Omental fat pad (tissue), 4 donors: ENCODE data around the gene TGFBR2. TPM values are rescaled to one million over a fixed set of nuclear protein-coding genes. Genes with fewer than 3 reads are reported as not detected.

ENCODE experiments used
- ATAC-seq: fragments of 150-250 bp; one replicate; pipeline ENCODE4 v1.9.1; 2016; ENCODE audit warnings: mild to moderate bottlenecking, moderate library complexity; ENCODE audit not compliant: low FRiP score
- DNase-seq: peaks from one replicate; pipeline ENCODE4 v3.0.0-alpha.2; 2019; ENCODE audit warnings: low spot score
- CTCF ChIP-seq, 3 donors: fragments of 450-650 bp; IDR thresholded peaks; one replicate each; pipeline ENCODE4 v1.5.1; 2016 to 2017; ENCODE audit warnings: antibody characterized with exemption in 3 of 3, mild to moderate bottlenecking in 3 of 3, moderate library complexity in 2 of 3
- total RNA-seq, 4 donors: library from RNA; depleted of rRNA; stranded (reverse); fragments of >200 nt; gene quantifications; one replicate each; pipeline ENCODE4 v1.1.0, GENCODE V29; 2016

Gene TGFBR2
- total RNA-seq, 4 donors from 2014 or later: 281 to 587 (median 369) TPM

DNA sequence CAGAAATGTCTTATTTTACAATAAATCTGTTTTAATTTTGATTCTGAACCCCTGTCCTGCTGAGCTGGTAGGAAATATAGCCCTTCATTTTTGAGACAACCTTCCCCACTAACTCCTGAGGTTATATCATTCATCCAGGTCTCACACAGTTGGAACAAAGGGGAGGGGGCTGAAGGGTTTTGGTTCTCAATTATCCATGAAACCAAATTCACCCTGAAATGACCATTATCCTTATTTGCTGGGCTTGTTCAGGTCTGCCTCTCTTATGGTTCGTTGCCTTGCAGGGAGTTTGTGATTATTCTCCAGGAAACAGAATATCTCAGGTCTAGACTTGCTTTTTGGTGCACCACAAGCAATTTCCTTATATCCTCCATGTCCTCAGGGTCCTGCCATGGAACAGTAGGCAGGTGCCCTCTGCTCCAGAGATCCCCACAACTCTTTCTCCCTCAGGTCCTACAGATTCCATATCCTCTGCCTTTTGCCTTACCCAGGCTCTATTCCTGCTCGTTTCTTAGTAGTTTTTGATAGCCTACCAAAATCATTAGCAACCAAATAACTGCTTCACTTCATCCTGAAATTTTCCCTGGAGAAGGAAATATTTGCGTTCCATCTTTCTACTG, 94.4 kb downstream of the TGFBR2 start:
- no peak for DNase-seq
- ATAC-seq: no peak
- no peak for TF ChIP-seq CTCF (IDR thresholded peaks at IDR 0.05)

GRCh38 chr3:30702038-30702827, 95.8 kb downstream of the TGFBR2 start:
- ATAC-seq (no peak), DNase-seq (no peak)
- no peak for TF ChIP-seq CTCF (IDR thresholded peaks at IDR 0.05)

DNA sequence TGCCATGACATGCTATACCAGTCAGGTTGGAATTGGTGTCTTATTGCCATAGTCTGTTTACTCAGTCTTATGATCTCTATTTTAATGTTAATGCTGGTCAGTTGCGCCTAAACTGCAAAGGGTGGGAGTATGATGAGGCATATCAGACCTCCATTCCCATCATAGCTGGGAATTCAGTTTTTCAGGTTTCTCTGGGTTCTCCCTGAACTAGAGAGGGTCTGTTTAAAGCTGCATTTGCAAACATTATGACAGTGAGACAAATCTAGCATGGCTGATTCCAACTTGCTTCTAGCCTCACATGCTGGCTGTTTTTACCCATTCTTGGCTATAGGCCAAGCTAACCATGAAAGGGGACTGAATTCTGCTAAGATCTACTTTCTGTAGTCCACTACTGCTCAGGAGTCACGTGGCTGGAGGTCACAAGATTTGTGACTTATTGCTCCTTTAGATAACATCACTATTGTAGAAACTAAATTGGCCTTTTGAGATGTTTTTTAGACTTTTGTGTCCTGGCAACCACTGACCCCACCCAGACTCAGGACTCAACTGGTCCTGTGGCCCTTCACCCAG, 96.5 kb downstream of the TGFBR2 start:
- ATAC-seq: no peak

DNA sequence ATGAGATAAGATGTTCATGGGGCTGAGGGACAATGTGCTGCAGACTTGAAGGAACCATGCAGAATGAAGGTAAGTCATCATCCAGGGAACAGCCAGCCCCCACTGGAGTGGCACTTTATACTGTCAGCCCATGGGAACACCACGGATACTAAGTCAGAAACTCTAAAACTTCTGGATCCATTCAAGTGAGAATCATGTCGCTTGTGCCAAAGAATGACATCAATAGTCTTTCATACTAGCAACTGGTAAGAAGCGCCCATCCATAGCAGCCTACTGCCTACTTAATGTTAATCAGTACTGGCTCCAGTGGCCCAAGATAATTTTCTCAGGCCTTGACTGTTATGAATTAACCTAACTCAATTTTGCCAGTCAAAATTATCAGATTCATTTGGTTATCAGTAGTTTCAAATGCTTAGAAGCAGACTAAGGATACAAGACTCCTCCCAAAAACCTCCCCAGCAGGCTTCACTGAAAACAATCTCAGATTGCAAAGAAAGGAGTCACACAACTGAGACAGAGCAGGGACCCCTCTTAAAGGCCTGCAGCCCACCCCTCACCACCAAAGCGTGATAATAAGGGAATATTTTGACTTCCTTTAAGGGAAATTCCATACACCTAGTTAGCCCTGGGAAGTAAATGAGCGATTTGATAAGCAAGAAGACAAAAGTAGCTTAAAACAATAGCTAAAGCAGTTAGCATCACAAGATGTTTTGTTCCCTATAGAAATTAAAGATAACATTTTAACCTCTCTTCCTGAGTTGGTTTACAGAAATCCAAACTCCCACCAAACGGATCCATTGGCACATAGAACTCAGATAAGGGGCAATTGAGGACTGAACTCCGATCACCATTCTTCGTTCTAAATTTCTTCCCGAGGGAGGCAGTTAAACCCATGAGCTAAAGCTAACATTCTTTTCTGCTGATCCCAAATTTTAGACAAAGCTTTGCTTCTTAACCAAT, 98.8 kb downstream of the TGFBR2 start:
- TF ChIP-seq CTCF (IDR thresholded peaks at IDR 0.05): no peak
- ATAC-seq: no peak

More for the DNA sequence above, 96.5 kb downstream of the TGFBR2 start:
- no peak for TF ChIP-seq CTCF (IDR thresholded peaks at IDR 0.05)
- DNase-seq: no peak

DNA sequence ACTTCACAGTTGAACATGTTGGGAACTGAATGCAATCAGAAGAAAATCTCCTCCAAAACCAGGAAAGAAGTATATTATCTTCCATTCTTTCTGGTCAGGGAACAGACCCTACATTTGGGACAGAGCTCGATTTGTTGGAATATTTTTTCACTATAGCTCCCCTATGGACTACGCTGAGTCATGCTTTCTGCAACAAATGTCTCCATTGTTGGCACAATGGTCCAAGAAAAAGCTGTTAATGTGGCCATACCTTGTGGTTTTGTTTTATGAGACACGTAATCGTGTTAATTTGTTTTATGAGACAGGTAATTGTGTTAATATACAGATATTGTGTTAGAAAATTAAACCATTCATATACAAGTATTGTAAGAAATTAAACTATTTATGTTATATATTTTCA, 101.4 kb downstream of the TGFBR2 start:
- DNase-seq (no peak), ATAC-seq (no peak)
- no peak for TF ChIP-seq CTCF (IDR thresholded peaks at IDR 0.05)

More for the DNA sequence above, 98.8 kb downstream of the TGFBR2 start:
- no peak for DNase-seq

DNA sequence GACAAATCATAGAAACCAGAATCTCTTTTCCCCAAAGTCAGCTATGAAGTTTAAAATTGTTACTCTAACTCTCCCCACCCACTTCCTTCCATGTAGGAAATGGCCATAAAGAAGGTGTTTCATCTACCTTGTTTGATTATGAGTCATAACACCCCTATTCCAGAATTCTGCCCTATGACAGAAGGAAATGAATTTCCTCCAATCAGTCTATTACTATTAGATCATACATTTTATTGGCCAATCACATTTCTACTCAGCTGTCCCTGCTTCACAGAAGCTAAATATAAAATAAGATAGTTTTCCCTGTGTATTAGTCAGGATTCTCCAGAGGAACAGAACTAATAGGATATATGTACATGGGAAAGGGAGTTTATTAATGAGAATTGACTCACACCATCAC, 102.1 kb downstream of the TGFBR2 start:
- ATAC-seq: peak; percentile 48
- TF ChIP-seq CTCF (IDR thresholded peaks at IDR 0.05): no peak
- no peak for DNase-seq
